ENCODE data around the gene TMEM179. TPM values are rescaled to one million over a fixed set of nuclear protein-coding genes. Genes with fewer than 3 reads are reported as not detected.
A peak's percentile ranks its signal among the peaks of the same experiment; 100 is the strongest.

Gene TMEM179
- total and polyA plus RNA-seq, 2 of the 13 experiments (the other 11 are each of a cell fraction or from before 2014, with no cell fraction given): not detected

DNA sequence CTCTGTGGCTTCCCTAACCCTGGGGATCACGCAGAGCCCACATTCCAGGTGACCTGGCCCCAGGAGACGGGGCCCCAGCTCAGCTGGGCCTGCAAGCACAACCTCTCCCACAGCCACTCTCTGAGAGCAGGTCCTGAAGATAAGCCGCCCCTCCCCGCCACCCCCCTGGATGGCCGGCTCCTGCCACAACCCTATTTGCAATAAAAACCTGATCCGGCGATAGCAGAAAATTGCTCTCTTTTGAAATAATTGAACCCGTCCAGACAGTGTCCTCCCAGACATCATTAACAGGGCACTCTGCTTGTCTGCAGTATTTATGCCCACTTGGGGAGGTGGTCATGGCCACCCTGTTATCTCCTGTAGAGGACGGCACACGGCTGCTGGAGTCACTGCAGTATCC, 20.0 kb downstream of the TMEM179 start:
- ChIA-PET CTCF (ENCODE audit: low intra/inter-chr PET ratio, low total read pairs) (no interaction called here), POLR2A (no interaction called here)
- H3K27ac ChIP-seq (ENCODE audit: extremely low read length, insufficient read depth, low read length): no peak overlapping the region
- H3K4me2 ChIP-seq (ENCODE audit: low read depth, low read length): no peak overlapping the region
- no peaks in the 10 kb centered on the region for H4K20me1 ChIP-seq (ENCODE audit: insufficient read depth, low read length)
- TF ChIP-seq ZNF720 (CRISPR knock-in tag; IDR thresholded peaks at IDR 0.05): no peak
- DNase-seq (ENCODE audit: low spot score) (no peak), FAIRE-seq (no peak), ATAC-seq (no peak)
- no peaks in the 10 kb centered on the region for H3K9me3 ChIP-seq (ENCODE audit: low read length)
- no peak overlapping the region for H3K4me3 ChIP-seq (replicated peaks in 1 of 3; ENCODE audit: insufficient read depth in 1 of 3, low read depth in 2 of 3, low read length in 3 of 3)
- H3K36me3 ChIP-seq (replicated peaks in 1 of 2; ENCODE audit: control insufficient read depth in 1 of 2, insufficient read depth in 2 of 2, low read length in 2 of 2): no peaks in the 10 kb centered on the region
- H3K79me2 ChIP-seq (ENCODE audit: insufficient read depth, low read length): no peaks in the 10 kb centered on the region
- no peak overlapping the region for H2AFZ ChIP-seq (ENCODE audit: low read length)
- in situ Hi-C loops (cut with HindIII; ENCODE audit: extremely low pct_ligation_motif_present, low pct_unique_long_range_greater_than_20kb) (no loop called here), intact Hi-C loops (cut with micrococcal nuclease; ENCODE audit: unreplicated experiment) (no loop called here)
- BruUV-seq (replicated peaks): no TSS peak
- H3K9ac ChIP-seq (ENCODE audit: insufficient read depth, low read depth, low read length): no peak overlapping the region
- peaks cover 28 to 97% of the 10 kb centered on the region in 2 experiments for H3K27me3 ChIP-seq (ENCODE audit: control insufficient read depth in 1 of 2, insufficient read depth in 2 of 2, low read length in 2 of 2)
- 0% methylated on average over 2 of the region's 10 CpGs for WGBS (ENCODE audit: low lambda C conversion rate)
- H3K4me1 ChIP-seq (ENCODE audit: insufficient read depth, low read length): no peaks in the 10 kb centered on the region

DNA sequence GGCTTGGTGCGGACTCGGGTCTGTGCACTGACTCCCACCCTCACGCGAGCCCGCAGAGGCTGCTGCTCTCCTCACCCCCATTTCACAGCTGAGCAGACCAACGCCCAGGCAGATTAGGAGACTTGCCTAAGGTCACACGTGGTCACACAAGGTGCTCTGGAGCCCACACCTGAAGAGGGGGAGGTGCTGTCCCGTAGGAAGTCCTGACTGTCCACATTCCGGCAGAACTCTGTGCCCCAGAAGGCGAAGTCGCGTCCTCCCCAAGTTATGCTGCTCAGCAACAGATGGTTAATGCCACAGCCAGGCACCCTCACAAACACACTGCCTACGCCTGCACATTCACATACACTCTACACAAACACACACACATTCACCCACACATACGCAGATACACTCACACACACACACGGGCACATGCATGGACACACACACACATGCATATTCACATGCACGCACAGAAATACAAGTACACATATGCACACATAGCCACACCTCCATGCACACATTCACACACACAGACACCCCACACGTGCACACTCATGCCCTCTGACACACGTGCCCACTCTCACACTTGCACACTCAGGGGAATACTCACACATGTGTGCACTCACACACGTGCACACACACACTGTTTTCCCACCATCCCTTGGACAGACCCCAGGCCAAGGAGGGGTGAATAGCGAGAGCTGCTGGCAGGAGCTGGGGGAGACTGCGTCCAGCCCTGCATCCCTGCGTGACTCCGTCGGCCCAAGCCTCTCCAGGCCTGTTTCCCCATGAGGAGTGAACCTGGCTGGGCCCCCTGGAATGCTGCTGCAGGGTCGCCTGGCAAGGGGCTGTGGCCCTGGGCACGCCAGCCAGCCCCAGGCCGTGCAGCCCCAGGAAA, 20.9 kb downstream of the TMEM179 start:
- H3K36me3 ChIP-seq (replicated peaks in 1 of 2; ENCODE audit: control insufficient read depth in 1 of 2, insufficient read depth in 2 of 2, low read length in 2 of 2): no peaks in the 10 kb centered on the region
- H3K4me3 ChIP-seq (replicated peaks in 1 of 3; ENCODE audit: insufficient read depth in 1 of 3, low read depth in 2 of 3, low read length in 3 of 3): no peak overlapping the region
- no peaks in the 10 kb centered on the region for H3K4me1 ChIP-seq (ENCODE audit: insufficient read depth, low read length)
- ATAC-seq (no peak), FAIRE-seq (no peak), DNase-seq (ENCODE audit: low spot score) (no peak)
- H3K79me2 ChIP-seq (ENCODE audit: insufficient read depth, low read length): no peaks in the 10 kb centered on the region
- H3K4me2 ChIP-seq (ENCODE audit: low read depth, low read length): no peak overlapping the region
- no TSS peak for BruUV-seq (replicated peaks)
- CTCF ChIA-PET (ENCODE audit: low intra/inter-chr PET ratio, low total read pairs): no interaction called here
- 0 out of 2 replicates have a peak, but pooled peaks have one; percentile 25 for TF ChIP-seq NONO (IDR thresholded peaks at IDR 0.05)
- no peak for TF ChIP-seq NONO (CRISPR knock-in tag; conservative IDR thresholded peaks at IDR 0.05)
- TF ChIP-seq, protein P1, sequence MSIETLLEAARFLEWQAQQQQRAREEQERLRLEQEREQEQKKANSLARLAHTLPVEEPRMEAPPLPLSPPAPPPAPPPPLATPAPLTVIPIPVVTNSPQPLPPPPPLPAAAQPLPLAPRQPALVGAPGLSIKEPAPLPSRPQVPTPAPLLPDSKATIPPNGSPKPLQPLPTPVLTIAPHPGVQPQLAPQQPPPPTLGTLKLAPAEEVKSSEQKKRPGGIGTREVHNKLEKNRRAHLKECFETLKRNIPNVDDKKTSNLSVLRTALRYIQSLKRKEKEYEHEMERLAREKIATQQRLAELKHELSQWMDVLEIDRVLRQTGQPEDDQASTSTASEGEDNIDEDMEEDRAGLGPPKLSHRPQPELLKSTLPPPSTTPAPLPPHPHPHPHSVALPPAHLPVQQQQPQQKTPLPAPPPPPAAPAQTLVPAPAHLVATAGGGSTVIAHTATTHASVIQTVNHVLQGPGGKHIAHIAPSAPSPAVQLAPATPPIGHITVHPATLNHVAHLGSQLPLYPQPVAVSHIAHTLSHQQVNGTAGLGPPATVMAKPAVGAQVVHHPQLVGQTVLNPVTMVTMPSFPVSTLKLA (IDR thresholded peaks at IDR 0.05): peak; percentile 96
- TF ChIP-seq ZNF17 (CRISPR knock-in tag; IDR thresholded peaks at IDR 0.05): no peak
- no peak for TF ChIP-seq ZNF660 (CRISPR knock-in tag; IDR thresholded peaks at IDR 0.05; ENCODE audit: borderline replicate concordance, low read depth)
- peak; percentile 59 for TF ChIP-seq ZNF282 (IDR thresholded peaks at IDR 0.05; ENCODE audit: partially characterized antibody)
- no peak for TF ChIP-seq ZNF230 (CRISPR knock-in tag; IDR thresholded peaks at IDR 0.05)
- no peak overlapping the region for H2AFZ ChIP-seq (ENCODE audit: low read length)
- POLR2A ChIA-PET: no interaction called here
- in situ Hi-C loops (cut with HindIII; ENCODE audit: extremely low pct_ligation_motif_present, low pct_unique_long_range_greater_than_20kb) (no loop called here), intact Hi-C loops (cut with micrococcal nuclease; ENCODE audit: unreplicated experiment) (no loop called here)
- no peak overlapping the region for H3K27ac ChIP-seq (ENCODE audit: extremely low read length, insufficient read depth, low read length)
- peaks cover 28 to 94% of the 10 kb centered on the region in 2 experiments for H3K27me3 ChIP-seq (ENCODE audit: control insufficient read depth in 1 of 2, insufficient read depth in 2 of 2, low read length in 2 of 2)
- no peak overlapping the region for H3K9ac ChIP-seq (ENCODE audit: insufficient read depth, low read depth, low read length)
- 9% methylated on average over 12 of the region's 27 CpGs for WGBS (ENCODE audit: low lambda C conversion rate)
- H3K9me3 ChIP-seq (ENCODE audit: low read length): no peaks in the 10 kb centered on the region
- no peaks in the 10 kb centered on the region for H4K20me1 ChIP-seq (ENCODE audit: insufficient read depth, low read length)

All from HepG2 (cell line).